Chondrocyte (in vitro differentiated cells): Measurements from ENCODE around the gene TAF15. TPM values are rescaled to one million over a fixed set of nuclear protein-coding genes. Genes with fewer than 3 reads are reported as not detected.
A peak's percentile ranks its signal among the peaks of the same experiment; 100 is the strongest.

Experiments used
- DNase-seq: peaks from one replicate; pipeline ENCODE4 v3.0.0; 2021; ENCODE audit warnings: mixed read lengths, low spot score
- H3K27ac Mint-ChIP-seq: one replicate; pipeline ENCODE4 v1.8.0; 2021; ENCODE audit warnings: mild to moderate bottlenecking, moderate library complexity, mixed read lengths; ENCODE audit not compliant: unreplicated experiment
- H3K27me3 Mint-ChIP-seq: 2 replicates; pipeline ENCODE4 v1.8.0; 2021; ENCODE audit warnings: low read depth, mixed read lengths
- H3K36me3 Mint-ChIP-seq: 2 replicates; pipeline ENCODE4 v1.8.0; 2021; ENCODE audit warnings: low read depth, mixed read lengths
- H3K4me1 Mint-ChIP-seq: 2 replicates; pipeline ENCODE4 v1.8.0; 2021; ENCODE audit warnings: low read depth, mild to moderate bottlenecking, mixed read lengths
- H3K4me3 Mint-ChIP-seq: one replicate; pipeline ENCODE4 v1.8.0; 2021; ENCODE audit warnings: mild to moderate bottlenecking, moderate library complexity, mixed read lengths; ENCODE audit not compliant: unreplicated experiment
- H3K9me3 Mint-ChIP-seq: 2 replicates; pipeline ENCODE4 v1.8.0; 2021; ENCODE audit warnings: low read depth, mixed read lengths
- long read RNA-seq: library from polyadenylated mRNA; stranded (forward); transcript quantifications from one replicate; pipeline ENCODE4 v2.0.0, GENCODE V29; 2021
- total RNA-seq: library from RNA; stranded (reverse); gene quantifications from 3 replicates; pipeline ENCODE4 v1.2.1, GENCODE V29; 2021
- TF ChIP-seq, protein P1 (sequence below): fragments of 200-600 bp; sonication (generic); IDR thresholded peaks from 2 replicates; pipeline ENCODE4 v1.5.0; 2021; ENCODE audit warnings: antibody characterized with exemption, mild to moderate bottlenecking, moderate library complexity

Gene TAF15
- total RNA-seq, result 123 to 168 TPM (median 135 TPM) in 3 replicates
- long read RNA-seq, partial matches to known transcripts, result 0 of 8 reads
- long read RNA-seq, other reads (novel, unspliced or antisense), result 7 of 8 reads

DNA sequence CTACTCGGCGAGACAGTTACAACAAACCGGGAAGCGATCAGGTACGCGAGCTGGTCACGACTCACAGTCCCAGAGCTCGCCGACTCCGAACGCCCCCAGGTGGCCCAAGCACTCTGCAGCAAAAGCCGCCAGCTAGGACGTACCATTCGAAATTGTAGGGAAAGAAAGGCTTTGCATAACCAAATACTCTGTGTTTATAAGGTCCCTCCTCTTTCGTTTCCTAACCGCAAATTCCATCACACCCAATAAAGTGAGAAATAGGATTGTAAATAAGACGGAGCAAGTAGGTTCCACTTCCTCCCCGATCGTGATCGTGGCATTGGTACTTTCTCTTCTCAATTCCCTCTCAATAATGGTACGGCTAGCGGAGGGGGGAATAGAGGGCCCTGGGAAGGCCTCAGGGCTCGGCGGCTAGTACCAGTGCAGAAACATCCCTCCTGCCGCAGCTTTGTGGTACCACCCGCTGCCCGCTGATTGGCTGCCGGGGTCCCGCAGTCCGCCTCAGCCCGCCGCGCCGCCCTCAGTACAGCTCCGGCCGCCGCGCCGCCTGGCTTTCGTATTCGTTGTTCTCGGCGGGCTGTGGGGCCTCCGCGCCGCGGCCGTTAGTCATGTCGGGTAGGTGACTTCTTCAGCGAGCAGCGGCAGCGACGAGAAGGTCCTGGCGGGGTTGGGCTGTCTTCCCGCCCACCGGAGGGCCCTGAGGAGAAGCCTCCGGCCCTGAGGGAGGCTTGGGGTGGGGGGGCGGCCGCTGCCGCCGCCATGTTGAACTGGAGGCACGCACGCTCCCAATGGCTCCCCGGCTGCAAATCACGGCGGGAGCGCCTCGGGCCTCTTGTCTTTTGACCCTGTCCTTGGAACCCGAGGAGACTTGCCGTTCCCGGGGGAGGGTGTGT lies at the start of gene TAF15:
Gene TAF15, plus strand, starts transcription at position 523 of the 893 bp plus-strand sequence. Its CDS starts 86 bp downstream, at position 609.
- Mint-ChIP-seq H3K27me3 (no peaks in the 10 kb centered on the region), H3K36me3 (no peaks in the 10 kb centered on the region), H3K4me1 (peaks cover 65% of the 10 kb centered on the region), H3K4me3 (peak within 1 kb of the TSS; percentile 73), H3K27ac (peak within 1 kb of the TSS; percentile 96), H3K9me3 (no peaks in the 10 kb centered on the region)
- TF ChIP-seq, protein P1, sequence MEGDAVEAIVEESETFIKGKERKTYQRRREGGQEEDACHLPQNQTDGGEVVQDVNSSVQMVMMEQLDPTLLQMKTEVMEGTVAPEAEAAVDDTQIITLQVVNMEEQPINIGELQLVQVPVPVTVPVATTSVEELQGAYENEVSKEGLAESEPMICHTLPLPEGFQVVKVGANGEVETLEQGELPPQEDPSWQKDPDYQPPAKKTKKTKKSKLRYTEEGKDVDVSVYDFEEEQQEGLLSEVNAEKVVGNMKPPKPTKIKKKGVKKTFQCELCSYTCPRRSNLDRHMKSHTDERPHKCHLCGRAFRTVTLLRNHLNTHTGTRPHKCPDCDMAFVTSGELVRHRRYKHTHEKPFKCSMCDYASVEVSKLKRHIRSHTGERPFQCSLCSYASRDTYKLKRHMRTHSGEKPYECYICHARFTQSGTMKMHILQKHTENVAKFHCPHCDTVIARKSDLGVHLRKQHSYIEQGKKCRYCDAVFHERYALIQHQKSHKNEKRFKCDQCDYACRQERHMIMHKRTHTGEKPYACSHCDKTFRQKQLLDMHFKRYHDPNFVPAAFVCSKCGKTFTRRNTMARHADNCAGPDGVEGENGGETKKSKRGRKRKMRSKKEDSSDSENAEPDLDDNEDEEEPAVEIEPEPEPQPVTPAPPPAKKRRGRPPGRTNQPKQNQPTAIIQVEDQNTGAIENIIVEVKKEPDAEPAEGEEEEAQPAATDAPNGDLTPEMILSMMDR, result peak; percentile 86
- peak; percentile 98 for DNase-seq

DNA sequence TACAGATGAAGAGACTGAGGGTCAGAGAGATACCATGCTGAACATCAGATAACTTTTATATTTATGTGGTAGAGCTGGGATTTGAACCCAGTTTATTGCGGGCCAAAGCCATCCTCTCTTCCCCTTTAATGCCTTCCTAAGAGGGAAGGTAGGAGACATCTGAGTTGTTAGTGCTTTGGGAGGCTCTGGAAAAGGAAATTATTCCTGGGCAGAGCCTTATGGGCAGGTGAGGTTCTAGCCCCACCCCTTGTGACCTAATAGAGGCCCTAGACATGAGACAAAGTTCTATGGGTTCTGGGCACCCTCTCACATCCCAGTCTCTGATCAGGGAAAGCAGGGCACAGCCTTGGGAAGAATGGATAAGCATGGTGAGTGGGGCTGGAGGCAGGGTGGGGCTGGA lies 48.7 kb upstream of the TAF15 start, which contains the start of gene C17orf50:
Gene C17orf50, plus strand, starts transcription at position 301 of the 400 bp plus-strand sequence. Its CDS starts 55 bp downstream, at position 356.
- Mint-ChIP-seq H3K4me3 (no peak within 1 kb of the TSS), H3K27ac (no peak within 1 kb of the TSS), H3K27me3 (peaks cover 1% of the 10 kb centered on the region), H3K9me3 (no peaks in the 10 kb centered on the region), H3K4me1 (peaks cover 16% of the 10 kb centered on the region), H3K36me3 (no peaks in the 10 kb centered on the region)
- TF ChIP-seq, protein P1, result no peak
- DNase-seq, result no peak

DNA sequence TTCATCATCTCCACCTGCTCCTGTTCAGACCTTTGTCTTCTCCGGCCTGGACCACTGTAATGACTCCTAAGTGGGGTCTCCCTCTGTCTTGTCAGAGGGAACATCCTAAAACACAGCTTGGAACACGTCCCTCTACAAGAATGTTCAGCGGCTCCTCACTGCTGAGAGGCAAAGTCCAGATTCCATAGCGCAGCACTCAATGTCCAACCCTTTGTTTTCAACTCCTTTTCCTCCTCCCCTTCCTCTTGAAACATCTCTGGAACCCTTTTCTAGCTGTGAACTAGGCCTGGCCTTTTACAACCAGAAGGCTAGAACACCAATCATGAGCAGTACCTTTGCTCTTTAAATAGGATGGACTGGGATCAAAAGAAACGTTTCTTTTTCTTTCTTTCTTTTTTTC lies 47.7 kb upstream of the TAF15 start:
- peaks cover 1% of the 10 kb centered on the region for H3K27me3 Mint-ChIP-seq
- no peak overlapping the region for H3K4me3 Mint-ChIP-seq
- H3K4me1 Mint-ChIP-seq, result peaks cover 21% of the 10 kb centered on the region
- no peaks in the 10 kb centered on the region for H3K9me3 Mint-ChIP-seq
- no peaks in the 10 kb centered on the region for H3K36me3 Mint-ChIP-seq
- DNase-seq, result no peak
- no peak overlapping the region for H3K27ac Mint-ChIP-seq
- TF ChIP-seq, protein P1, result no peak

DNA sequence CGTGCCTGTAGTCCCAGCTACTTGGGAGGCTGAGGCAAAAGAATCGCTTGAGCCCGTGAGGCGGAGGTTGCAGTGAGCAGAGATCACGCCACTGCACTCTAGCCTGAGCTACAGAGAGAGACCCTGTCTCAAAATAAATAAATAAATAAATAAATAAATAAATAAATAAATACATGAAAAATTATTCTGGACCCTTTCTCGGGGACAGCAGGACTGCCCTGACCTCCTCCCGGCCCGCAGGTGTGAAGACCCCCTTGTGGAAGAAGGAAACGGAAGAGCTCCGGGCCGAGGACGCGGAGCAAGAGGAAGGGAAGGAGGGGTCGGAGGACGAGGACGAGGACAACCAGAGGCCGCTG lies 45.5 kb upstream of the TAF15 start:
- Mint-ChIP-seq H3K27ac (no peak overlapping the region), H3K4me3 (peak overlapping the region; percentile 64), H3K9me3 (no peaks in the 10 kb centered on the region), H3K4me1 (peaks cover 21% of the 10 kb centered on the region), H3K36me3 (no peaks in the 10 kb centered on the region), H3K27me3 (peaks cover 1% of the 10 kb centered on the region)
- TF ChIP-seq, protein P1, result no peak
- DNase-seq, result no peak

DNA sequence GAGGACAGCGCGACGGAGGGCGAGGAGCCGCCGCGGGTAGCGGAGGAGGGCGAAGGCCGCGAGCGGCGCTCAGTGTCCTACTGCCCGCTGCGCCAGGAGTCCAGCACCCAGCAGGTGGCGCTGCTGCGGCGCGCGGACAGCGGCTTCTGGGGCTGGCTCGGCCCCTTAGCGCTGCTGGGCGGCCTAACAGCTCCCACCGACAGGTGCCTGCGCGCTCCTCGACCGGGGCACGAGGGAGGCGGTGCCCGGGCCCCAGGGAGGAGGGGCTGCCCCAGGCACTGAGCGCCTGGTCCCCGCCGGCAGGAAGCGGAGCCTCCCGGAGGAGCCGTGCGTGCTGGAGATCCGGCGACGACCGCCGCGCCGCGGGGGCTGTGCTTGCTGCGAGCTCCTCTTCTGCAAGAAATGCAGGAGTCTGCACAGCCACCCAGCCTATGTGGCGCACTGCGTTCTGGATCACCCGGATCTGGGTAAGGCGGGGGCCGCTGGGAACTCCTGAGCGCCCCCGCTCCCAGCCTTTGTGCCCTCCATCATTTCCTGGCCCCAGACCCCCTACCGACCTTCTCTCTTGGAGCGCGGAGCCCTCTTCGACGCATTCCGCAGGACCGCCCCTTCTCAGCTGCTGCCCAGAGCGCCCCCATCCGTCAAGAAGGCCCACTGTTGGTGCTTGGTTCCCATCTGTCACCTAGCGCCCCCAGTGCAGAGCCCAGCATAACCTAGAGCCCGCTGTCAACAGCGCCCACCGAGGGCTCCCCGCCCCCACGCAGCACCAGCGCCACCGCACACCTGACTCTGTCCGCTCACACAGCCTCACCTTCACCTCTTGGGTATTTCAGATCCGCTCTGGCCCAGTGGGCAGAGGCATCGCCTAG lies 44.9 kb upstream of the TAF15 start:
- TF ChIP-seq, protein P1, result peak; percentile 91
- Mint-ChIP-seq H3K36me3 (no peaks in the 10 kb centered on the region), H3K27me3 (peaks cover 1% of the 10 kb centered on the region), H3K9me3 (no peaks in the 10 kb centered on the region), H3K4me3 (peak overlapping the region; percentile 75), H3K4me1 (peaks cover 21% of the 10 kb centered on the region), H3K27ac (peak overlapping the region; percentile 57)
- no peak for DNase-seq
